Spleen (tissue), 11 donors: Measurements from ENCODE around the gene HLA-DPB1. TPM values are rescaled to one million over a fixed set of nuclear protein-coding genes. Genes with fewer than 3 reads are reported as not detected.
A peak's percentile ranks its signal among the peaks of the same experiment; 100 is the strongest.

Source experiments
- DNase-seq: peaks from one replicate; pipeline ENCODE4 v3.0.0-alpha.2; 2020
- H3K27ac ChIP-seq, 8 donors: fragments of 200-600 bp; sonication (generic) in 7 of 8; 1 replicate in 4 of 8; 2 replicates in 4 of 8; pipeline versions ENCODE4 v1.5.0 to v1.8.0; 2016 to 2021; ENCODE audit warnings: inconsistent platforms in 4 of 8, mild to moderate bottlenecking in 4 of 8, moderate library complexity in 1 of 8
- H3K27me3 ChIP-seq, 7 donors: fragments of 200-600 bp; sonication (generic) in 6 of 7; replicated peaks in 1 of 7; 1 replicate in 4 of 7; 2 replicates in 3 of 7; pipeline versions ENCODE4 v1.5.0 to v1.8.0; 2016 to 2021; ENCODE audit warnings: inconsistent platforms in 3 of 7, mild to moderate bottlenecking in 1 of 7
- H3K36me3 ChIP-seq, 6 donors: fragments of 200-600 bp; sonication (generic) in 5 of 6; 1 replicate in 4 of 6; 2 replicates in 2 of 6; pipeline versions ENCODE4 v1.5.0 to v1.8.0; 2016 to 2021; ENCODE audit warnings: inconsistent platforms in 2 of 6
- H3K4me1 ChIP-seq, 6 donors: fragments of 200-600 bp; sonication (generic) in 5 of 6; 1 replicate in 3 of 6; 2 replicates in 3 of 6; pipeline versions ENCODE4 v1.5.0 to v1.8.0; 2016 to 2021; ENCODE audit warnings: inconsistent platforms in 3 of 6
- H3K4me3 ChIP-seq, 8 donors: fragments of 200-600 bp; sonication (generic) in 7 of 8; 1 replicate in 4 of 8; 2 replicates in 4 of 8; pipeline versions ENCODE4 v1.5.0 to v1.8.0; 2016 to 2021; ENCODE audit warnings: inconsistent platforms in 4 of 8, mild to moderate bottlenecking in 4 of 8, moderate library complexity in 2 of 8
- H3K9me3 ChIP-seq, 8 donors: fragments of 200-600 bp; sonication (generic) in 7 of 8; 1 replicate in 4 of 8; 2 replicates in 4 of 8; pipeline versions ENCODE4 v1.5.0 to v1.8.0; 2016 to 2021; ENCODE audit warnings: inconsistent platforms in 4 of 8
- POLR2A ChIP-seq, 3 donors: fragments of 450-650 bp; IDR thresholded peaks; one replicate each; pipeline ENCODE4 v1.5.1; 2017; ENCODE audit warnings: antibody characterized with exemption in 3 of 3, mild to moderate bottlenecking in 1 of 3
- POLR2AphosphoS5 ChIP-seq, 3 donors: sonication (generic); formaldehyde crosslinking; IDR thresholded peaks; one replicate each; pipeline ENCODE4 v1.5.1; 2017; ENCODE audit warnings: antibody characterized with exemption in 3 of 3
- WGBS, 5 donors: extraction: QIAGEN DNeasy Blood & Tissue Kit in 3 of 5; methylation state at CpG; one replicate each; pipeline versions ENCODE4 v1.1.5 to v1.1.7; 2013 to 2018; 5-methylcytosine and 5-hydroxymethylcytosine counted together
- intact Hi-C: fragments of 100-400 bp; cut with DNase I; formaldehyde crosslinking; loops from one replicate; pipeline ENCODE4 v1.15.0; 2023; ENCODE audit warnings: low total_unique reads
- polyA plus RNA-seq, 3 donors: library from polyadenylated mRNA; stranded (reverse); fragments of 200-250 nt; gene quantifications; one replicate each; pipeline ENCODE4 v1.2.1, GENCODE V29; 2013
- total RNA-seq, 7 donors: library from RNA; depleted of rRNA in 3 of 7; stranded (reverse); fragments of >200 nt in 3 of 7; fragmentation: NEBNext Ultra II Directional in 4 of 7; extraction: Animal tissue kit (Norgen Biotek cat#: 25700) in 4 of 7; gene quantifications; one replicate each; pipeline versions ENCODE4 v1.1.0 to v1.2.1, GENCODE V29; 2016 to 2021
- TF ChIP-seq, protein P1 (sequence below), 11 experiments: fragments of 200-600 bp in 7 of 11; fragments of 450-650 bp in 4 of 11; sonication (generic) in 4 of 11; IDR thresholded peaks in 8 of 11; conservative IDR thresholded peaks in 3 of 11; 1 replicate in 7 of 11; 2 replicates in 4 of 11; pipeline versions ENCODE4 v1.4.0 to v1.8.0; 2016 to 2021; ENCODE audit warnings: antibody characterized with exemption in 11 of 11, inconsistent platforms in 4 of 11, mild to moderate bottlenecking in 1 of 11
- donor health status: healthy with polysubstance abuse.
- donor health status: DM: no; HTN: no; CAD: no; lungs with moderate emphysema.
- donor health status: DM: no; HTN: no; CAD: no.
- donor health status: Bipolar disorder and iron deficiency.
- donor health status: healthy.
- donor health status: DM: no; HTN: no; CAD: no.
- donor health status: DM: yes; HTN: yes; CAD: no.

HLA-DPB1 gene
- total and polyA plus RNA-seq, 10 donors, result 209 to 817 (median 521) TPM

- H3K4me3 ChIP-seq, result peak overlapping the region in 7 of 8 donors; percentile 0 to 78 (median 28)
- intact Hi-C loops, result no loop called here
- DNase-seq, result peak; percentile 83
- 33 to 70% (median 51%) methylated on average over 47 to 49 of the region's 49 CpGs for WGBS, 5 donors
- peaks cover 4 to 66% (median 25%) of the 10 kb centered on the region in 6 donors for H3K36me3 ChIP-seq
- no peaks in the 10 kb centered on the region for H3K27me3 ChIP-seq
- H3K9me3 ChIP-seq, result no peaks in the 10 kb centered on the region
- TF ChIP-seq POLR2A (IDR thresholded peaks at IDR 0.05), result peak in 1 of 3 donors; percentile 34
- TF ChIP-seq, protein P1, sequence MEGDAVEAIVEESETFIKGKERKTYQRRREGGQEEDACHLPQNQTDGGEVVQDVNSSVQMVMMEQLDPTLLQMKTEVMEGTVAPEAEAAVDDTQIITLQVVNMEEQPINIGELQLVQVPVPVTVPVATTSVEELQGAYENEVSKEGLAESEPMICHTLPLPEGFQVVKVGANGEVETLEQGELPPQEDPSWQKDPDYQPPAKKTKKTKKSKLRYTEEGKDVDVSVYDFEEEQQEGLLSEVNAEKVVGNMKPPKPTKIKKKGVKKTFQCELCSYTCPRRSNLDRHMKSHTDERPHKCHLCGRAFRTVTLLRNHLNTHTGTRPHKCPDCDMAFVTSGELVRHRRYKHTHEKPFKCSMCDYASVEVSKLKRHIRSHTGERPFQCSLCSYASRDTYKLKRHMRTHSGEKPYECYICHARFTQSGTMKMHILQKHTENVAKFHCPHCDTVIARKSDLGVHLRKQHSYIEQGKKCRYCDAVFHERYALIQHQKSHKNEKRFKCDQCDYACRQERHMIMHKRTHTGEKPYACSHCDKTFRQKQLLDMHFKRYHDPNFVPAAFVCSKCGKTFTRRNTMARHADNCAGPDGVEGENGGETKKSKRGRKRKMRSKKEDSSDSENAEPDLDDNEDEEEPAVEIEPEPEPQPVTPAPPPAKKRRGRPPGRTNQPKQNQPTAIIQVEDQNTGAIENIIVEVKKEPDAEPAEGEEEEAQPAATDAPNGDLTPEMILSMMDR (IDR thresholded peaks at IDR 0.05 in 8 of 11, conservative IDR thresholded peaks at IDR 0.05 in 3 of 11), result no peak
- peak; percentile 80 to 88 (median 88) for TF ChIP-seq POLR2AphosphoS5 (IDR thresholded peaks at IDR 0.05)
- H3K4me1 ChIP-seq, result peaks cover 9 to 92% (median 58%) of the 10 kb centered on the region in 6 donors
- H3K27ac ChIP-seq, result peak overlapping the region; percentile 15 to 97 (median 90)
These were observed 4.6 kb downstream of the HLA-DPB1 start for GRCh38 chr6:33080127-33081089.

DNA sequence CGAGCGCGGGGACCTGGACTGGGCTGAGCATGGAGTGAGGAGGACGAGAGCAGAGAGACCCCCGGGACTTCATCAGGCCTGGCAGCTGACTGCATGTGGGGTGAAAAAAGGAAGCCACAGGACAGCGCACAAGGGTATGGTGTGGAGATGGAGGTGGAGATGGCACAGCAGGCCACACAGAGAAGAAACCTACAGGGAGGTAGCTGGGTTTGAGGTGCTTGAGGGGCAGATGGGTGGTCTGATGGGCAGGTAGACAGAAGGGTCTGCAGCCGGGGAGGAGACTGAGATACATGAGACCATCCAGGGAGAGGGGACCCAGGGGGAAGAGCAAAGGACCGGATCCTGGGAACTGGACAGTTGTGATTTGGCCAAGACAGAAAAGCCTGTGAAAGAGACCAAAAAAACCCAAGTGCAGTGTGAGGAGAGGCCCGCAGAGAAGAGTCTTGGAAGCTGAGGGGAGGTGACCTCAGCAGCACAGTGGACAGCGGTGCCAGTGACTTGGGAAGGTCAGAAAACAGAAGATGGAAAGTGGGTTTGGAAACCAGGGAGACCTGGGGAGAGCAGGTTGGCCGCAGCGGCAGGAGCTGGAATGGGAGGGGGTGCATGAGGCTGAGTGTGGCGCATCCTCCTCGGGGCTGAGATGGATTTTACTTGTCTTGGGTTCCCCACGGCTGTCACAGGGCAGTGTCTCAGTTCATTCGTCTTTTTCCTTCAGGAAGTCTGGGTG lies 5.5 kb downstream of the HLA-DPB1 start:
- WGBS, 5 donors, result 53 to 84% (median 67%) methylated on average over 15 to 16 of the region's 16 CpGs
- Histone ChIP-seq H3K9me3 (no peaks in the 10 kb centered on the region), H3K27me3 (no peaks in the 10 kb centered on the region), H3K36me3 (peaks cover 5 to 75% (median 34%) of the 10 kb centered on the region in 6 donors), H3K4me3 (peak overlapping the region; percentile 0 to 78 (median 24)), H3K4me1 (peaks cover 9 to 84% (median 54%) of the 10 kb centered on the region in 6 donors), H3K27ac (peak overlapping the region; percentile 15 to 97 (median 90))
- TF ChIP-seq POLR2AphosphoS5 (IDR thresholded peaks at IDR 0.05) (peak in 1 of 3 donors; percentile 21), POLR2A (IDR thresholded peaks at IDR 0.05) (no peak)
- DNase-seq, result no peak
- intact Hi-C loops, result no loop called here

DNA sequence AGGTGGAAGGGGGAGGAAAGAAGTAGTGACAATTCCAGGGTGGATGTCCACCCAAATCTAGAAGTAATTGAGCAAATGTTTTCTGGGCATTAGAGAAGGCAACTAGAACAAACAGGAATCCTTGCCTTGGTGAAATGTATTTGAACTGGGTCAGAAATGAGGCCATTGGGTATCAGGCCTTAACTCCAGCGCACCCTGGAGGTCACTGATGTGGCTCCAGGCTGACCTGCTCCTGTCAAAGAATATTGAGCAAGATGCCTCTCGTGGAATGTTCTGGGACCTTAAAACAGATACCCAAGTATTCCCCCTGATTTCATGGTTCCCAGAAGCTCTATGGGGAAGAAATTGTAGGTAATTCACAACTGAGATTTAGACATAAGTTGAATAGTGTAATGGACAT lies 6.9 kb downstream of the HLA-DPB1 start:
- intact Hi-C loops, result no loop called here
- no peak overlapping the region for H3K4me3 ChIP-seq
- TF ChIP-seq POLR2A (IDR thresholded peaks at IDR 0.05), result no peak
- TF ChIP-seq, protein P1 (IDR thresholded peaks at IDR 0.05 in 8 of 11, conservative IDR thresholded peaks at IDR 0.05 in 3 of 11), result peak in 8 of 11 experiments; percentile 45 to 83 (median 68)
- peaks cover 9 to 74% (median 50%) of the 10 kb centered on the region in 6 donors for H3K4me1 ChIP-seq
- no peaks in the 10 kb centered on the region for H3K9me3 ChIP-seq
- no peak for DNase-seq
- H3K27ac ChIP-seq, result peak overlapping the region in 6 of 8 donors; percentile 29 to 97 (median 92)
- no peaks in the 10 kb centered on the region for H3K27me3 ChIP-seq
- 0 to 76% (median 43%) methylated on average over 2 of the region's 2 CpGs for WGBS, 5 donors
- H3K36me3 ChIP-seq, result peaks cover 5 to 89% (median 48%) of the 10 kb centered on the region in 6 donors

DNA sequence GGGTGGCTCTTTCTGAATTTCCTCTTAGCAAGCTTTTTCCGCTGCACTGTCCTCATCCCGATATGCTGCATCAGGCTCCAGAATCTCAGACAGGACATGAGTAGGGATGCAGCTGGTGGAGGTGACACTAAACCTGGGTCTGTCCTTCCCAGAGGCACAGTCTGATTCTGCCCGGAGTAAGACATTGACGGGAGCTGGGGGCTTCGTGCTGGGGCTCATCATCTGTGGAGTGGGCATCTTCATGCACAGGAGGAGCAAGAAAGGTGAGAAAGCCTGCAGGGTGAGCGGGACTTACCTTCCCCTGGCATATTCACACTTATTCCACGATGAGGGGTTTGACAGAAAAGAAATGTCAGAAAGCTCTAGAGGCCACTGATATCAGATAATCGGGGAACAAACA lies 9.8 kb downstream of the HLA-DPB1 start:
- no peak for DNase-seq
- Histone ChIP-seq H3K9me3 (no peaks in the 10 kb centered on the region), H3K36me3 (peaks cover 5 to 91% (median 55%) of the 10 kb centered on the region in 6 donors), H3K4me3 (no peak overlapping the region), H3K4me1 (peaks cover 6 to 45% (median 24%) of the 10 kb centered on the region in 6 donors), H3K27me3 (no peaks in the 10 kb centered on the region), H3K27ac (peak overlapping the region in 1 of 8 donors; percentile 42)
- TF ChIP-seq POLR2AphosphoS5 (IDR thresholded peaks at IDR 0.05), result no peak
- TF ChIP-seq POLR2A (IDR thresholded peaks at IDR 0.05), result no peak
- TF ChIP-seq, protein P1 (IDR thresholded peaks at IDR 0.05 in 8 of 11, conservative IDR thresholded peaks at IDR 0.05 in 3 of 11), result no peak
- 61 to 96% (median 65%) methylated on average over 7 to 8 of the region's 8 CpGs for WGBS, 5 donors
- intact Hi-C loops, result no loop called here
